GM12878 (cell line): ENCODE data around the gene HELZ.

Experiments used
- FOXM1 ChIP-seq: IDR thresholded peaks from 2 replicates; pipeline ENCODE4 v1.6.1; 2012; ENCODE audit warnings: low read depth, mild to moderate bottlenecking, inconsistent platforms, low read length, moderate library complexity
- MYC ChIP-seq: IDR thresholded peaks from 2 replicates; pipeline ENCODE4 v1.6.1; 2011; ENCODE audit warnings: mild to moderate bottlenecking, low read length, moderate library complexity, inconsistent platforms; ENCODE audit not compliant: insufficient read depth, insufficient replicate concordance, insufficient read length, severe bottlenecking
- NR2C2 ChIP-seq: IDR thresholded peaks from 2 replicates; pipeline ENCODE4 v1.6.1; 2011; ENCODE audit warnings: borderline replicate concordance, low read depth; ENCODE audit not compliant: control insufficient read depth, insufficient read length
- NRF1 ChIP-seq: conservative IDR thresholded peaks from 2 replicates; pipeline ENCODE4 v1.6.1; 2011; ENCODE audit warnings: mild to moderate bottlenecking, low read depth, low read length, improper control_type of control experiment
- POLR2A ChIP-seq: IDR thresholded peaks from 2 replicates; pipeline ENCODE4 v1.6.1; 2011; ENCODE audit warnings: low read depth, mild to moderate bottlenecking, low read length
- POLR2AphosphoS5 ChIP-seq: IDR thresholded peaks from 2 replicates; pipeline ENCODE4 v1.6.1; 2011; ENCODE audit warnings: mild to moderate bottlenecking, low read length, inconsistent platforms
- RAD21 ChIP-seq: IDR thresholded peaks from 2 replicates; pipeline ENCODE4 v1.6.1; 2011; ENCODE audit warnings: mild to moderate bottlenecking, low read depth, low read length, moderate library complexity; ENCODE audit not compliant: insufficient read depth
- SREBF2 ChIP-seq: IDR thresholded peaks from 2 replicates; pipeline ENCODE4 v1.6.1; 2012; ENCODE audit warnings: mild to moderate bottlenecking, low read length
- TCF3 ChIP-seq: IDR thresholded peaks from 2 replicates; pipeline ENCODE4 v1.6.1; 2012; ENCODE audit warnings: low read depth, mild to moderate bottlenecking, low read length, borderline replicate concordance; ENCODE audit not compliant: insufficient read depth
- TF ChIP-seq, protein P1 (sequence below), 3 experiments: IDR thresholded peaks in 2 of 3; conservative IDR thresholded peaks in 1 of 3; 2 replicates each; pipeline ENCODE4 v1.5.1; 2011; ENCODE audit warnings: low read depth in 3 of 3, low read length in 3 of 3, mild to moderate bottlenecking in 3 of 3, control low read depth in 2 of 3, moderate library complexity in 2 of 3, inconsistent platforms in 1 of 3, mixed read lengths in 1 of 3; ENCODE audit not compliant: control insufficient read depth in 2 of 3, insufficient read depth in 1 of 3; ENCODE audit errors: extremely low read depth in 1 of 3
- TF ChIP-seq, protein P2 (sequence below): fragments of 450-650 bp; IDR thresholded peaks from 2 replicates; pipeline ENCODE4 v1.6.1; 2017; ENCODE audit warnings: antibody characterized with exemption, mild to moderate bottlenecking, moderate library complexity
- TF ChIP-seq, protein P3 (sequence below): IDR thresholded peaks from 2 replicates; pipeline ENCODE4 v1.6.1; 2011; ENCODE audit warnings: mild to moderate bottlenecking, low read depth, low read length, moderate library complexity; ENCODE audit not compliant: insufficient replicate concordance

DNA sequence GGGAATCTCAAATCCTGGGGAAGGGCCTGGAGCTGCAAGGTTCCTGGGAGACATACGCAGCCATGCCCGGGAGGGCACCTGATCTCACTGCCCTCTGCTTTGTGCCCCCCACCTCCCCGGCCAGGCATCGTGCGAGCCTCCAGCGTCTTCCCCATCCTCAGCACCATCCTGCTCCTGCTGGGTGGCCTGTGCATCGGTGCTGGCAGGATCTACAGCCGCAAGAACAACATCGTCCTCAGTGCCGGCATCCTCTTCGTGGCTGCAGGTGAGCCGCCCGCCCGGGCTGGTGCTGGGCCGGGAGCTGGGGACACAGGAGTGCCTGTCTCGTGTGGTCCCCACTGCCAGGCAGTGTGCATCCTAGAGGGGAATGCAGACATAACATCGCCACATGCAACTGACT lies 220.3 kb downstream of the HELZ start:
- no peak for TF ChIP-seq POLR2AphosphoS5
- TF ChIP-seq POLR2A, result no peak
- TF ChIP-seq, protein P1, sequence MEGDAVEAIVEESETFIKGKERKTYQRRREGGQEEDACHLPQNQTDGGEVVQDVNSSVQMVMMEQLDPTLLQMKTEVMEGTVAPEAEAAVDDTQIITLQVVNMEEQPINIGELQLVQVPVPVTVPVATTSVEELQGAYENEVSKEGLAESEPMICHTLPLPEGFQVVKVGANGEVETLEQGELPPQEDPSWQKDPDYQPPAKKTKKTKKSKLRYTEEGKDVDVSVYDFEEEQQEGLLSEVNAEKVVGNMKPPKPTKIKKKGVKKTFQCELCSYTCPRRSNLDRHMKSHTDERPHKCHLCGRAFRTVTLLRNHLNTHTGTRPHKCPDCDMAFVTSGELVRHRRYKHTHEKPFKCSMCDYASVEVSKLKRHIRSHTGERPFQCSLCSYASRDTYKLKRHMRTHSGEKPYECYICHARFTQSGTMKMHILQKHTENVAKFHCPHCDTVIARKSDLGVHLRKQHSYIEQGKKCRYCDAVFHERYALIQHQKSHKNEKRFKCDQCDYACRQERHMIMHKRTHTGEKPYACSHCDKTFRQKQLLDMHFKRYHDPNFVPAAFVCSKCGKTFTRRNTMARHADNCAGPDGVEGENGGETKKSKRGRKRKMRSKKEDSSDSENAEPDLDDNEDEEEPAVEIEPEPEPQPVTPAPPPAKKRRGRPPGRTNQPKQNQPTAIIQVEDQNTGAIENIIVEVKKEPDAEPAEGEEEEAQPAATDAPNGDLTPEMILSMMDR (IDR thresholded peaks at IDR 0.05 in 2 of 3, conservative IDR thresholded peaks at IDR 0.05 in 1 of 3; ENCODE audit: control insufficient read depth in 2 of 3, extremely low read depth in 1 of 3, insufficient read depth in 1 of 3, low read depth in 3 of 3, low read length in 3 of 3), result no peak
- no peak for TF ChIP-seq NR2C2
- TF ChIP-seq NRF1, result no peak
- TF ChIP-seq TCF3, result no peak
- no peak for TF ChIP-seq RAD21
- no peak for TF ChIP-seq SREBF2
- TF ChIP-seq, protein P2, sequence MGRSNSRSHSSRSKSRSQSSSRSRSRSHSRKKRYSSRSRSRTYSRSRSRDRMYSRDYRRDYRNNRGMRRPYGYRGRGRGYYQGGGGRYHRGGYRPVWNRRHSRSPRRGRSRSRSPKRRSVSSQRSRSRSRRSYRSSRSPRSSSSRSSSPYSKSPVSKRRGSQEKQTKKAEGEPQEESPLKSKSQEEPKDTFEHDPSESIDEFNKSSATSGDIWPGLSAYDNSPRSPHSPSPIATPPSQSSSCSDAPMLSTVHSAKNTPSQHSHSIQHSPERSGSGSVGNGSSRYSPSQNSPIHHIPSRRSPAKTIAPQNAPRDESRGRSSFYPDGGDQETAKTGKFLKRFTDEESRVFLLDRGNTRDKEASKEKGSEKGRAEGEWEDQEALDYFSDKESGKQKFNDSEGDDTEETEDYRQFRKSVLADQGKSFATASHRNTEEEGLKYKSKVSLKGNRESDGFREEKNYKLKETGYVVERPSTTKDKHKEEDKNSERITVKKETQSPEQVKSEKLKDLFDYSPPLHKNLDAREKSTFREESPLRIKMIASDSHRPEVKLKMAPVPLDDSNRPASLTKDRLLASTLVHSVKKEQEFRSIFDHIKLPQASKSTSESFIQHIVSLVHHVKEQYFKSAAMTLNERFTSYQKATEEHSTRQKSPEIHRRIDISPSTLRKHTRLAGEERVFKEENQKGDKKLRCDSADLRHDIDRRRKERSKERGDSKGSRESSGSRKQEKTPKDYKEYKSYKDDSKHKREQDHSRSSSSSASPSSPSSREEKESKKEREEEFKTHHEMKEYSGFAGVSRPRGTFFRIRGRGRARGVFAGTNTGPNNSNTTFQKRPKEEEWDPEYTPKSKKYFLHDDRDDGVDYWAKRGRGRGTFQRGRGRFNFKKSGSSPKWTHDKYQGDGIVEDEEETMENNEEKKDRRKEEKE, result no peak
- TF ChIP-seq FOXM1, result no peak
- TF ChIP-seq MYC, result no peak
- TF ChIP-seq, protein P3, sequence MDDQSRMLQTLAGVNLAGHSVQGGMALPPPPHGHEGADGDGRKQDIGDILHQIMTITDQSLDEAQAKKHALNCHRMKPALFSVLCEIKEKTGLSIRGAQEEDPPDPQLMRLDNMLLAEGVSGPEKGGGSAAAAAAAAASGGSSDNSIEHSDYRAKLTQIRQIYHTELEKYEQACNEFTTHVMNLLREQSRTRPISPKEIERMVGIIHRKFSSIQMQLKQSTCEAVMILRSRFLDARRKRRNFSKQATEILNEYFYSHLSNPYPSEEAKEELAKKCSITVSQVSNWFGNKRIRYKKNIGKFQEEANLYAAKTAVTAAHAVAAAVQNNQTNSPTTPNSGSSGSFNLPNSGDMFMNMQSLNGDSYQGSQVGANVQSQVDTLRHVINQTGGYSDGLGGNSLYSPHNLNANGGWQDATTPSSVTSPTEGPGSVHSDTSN, result no peak
